GM18508 (cell line): ENCODE measurements around the gene ILK.

ENCODE experiments used
- ATAC-seq: cut with Tn5 transposase; IDR thresholded peaks from one replicate; pipeline ENCODE4 v1.9.1; 2021; ENCODE audit warnings: moderate number of reproducible peaks; ENCODE audit not compliant: insufficient read depth, unreplicated experiment

The ILK gene

DNA sequence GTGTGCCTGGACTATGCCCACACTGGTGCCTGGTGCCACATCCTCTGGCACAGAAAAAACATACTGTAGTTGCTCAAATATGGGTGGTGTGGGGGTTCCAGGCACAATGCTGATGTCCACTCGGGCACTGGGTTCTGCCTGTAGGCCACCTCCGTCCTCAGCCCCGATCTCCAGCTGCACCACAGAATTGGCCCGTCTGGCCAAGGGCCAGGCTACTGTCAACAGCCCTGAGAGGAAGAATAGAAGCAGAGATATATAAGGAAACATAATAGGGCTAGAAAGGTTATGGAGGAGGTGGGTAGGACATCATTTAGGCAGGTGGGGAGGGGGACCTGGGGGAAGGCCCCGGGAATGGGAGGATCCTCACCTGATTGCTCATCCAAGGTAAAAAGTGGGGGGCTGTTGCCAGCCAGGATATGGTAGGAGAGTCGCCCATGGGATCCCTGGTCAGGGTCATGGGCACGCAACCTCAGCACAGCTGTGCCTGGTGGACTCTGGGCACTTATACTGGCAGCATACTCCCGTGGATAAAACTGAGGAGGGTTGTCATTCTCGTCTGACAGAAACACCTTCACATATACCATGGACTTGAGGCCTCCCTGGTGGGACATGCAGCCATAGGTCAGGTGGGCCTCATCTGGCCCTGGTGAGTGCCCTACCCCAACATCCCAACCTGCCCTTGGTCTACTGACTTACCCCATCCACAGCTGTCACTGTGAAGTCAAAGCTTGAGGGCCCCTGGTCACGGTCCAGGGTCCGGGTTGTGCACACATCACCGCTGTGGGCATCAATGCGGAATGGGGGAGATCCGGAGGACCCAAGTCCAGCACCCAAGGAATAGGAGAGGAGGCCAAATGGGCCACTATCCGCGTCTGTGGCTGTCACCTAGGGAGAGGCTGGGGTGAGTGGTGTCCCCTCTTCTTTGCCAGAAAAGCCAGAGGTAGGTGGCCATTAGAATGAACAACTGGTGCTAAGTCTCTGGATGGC lies 30.1 kb downstream of the ILK start:
- no peak for ATAC-seq

GRCh38 chr11:6634534-6634933 lies 31.0 kb downstream of the ILK start:
- no peak for ATAC-seq

DNA sequence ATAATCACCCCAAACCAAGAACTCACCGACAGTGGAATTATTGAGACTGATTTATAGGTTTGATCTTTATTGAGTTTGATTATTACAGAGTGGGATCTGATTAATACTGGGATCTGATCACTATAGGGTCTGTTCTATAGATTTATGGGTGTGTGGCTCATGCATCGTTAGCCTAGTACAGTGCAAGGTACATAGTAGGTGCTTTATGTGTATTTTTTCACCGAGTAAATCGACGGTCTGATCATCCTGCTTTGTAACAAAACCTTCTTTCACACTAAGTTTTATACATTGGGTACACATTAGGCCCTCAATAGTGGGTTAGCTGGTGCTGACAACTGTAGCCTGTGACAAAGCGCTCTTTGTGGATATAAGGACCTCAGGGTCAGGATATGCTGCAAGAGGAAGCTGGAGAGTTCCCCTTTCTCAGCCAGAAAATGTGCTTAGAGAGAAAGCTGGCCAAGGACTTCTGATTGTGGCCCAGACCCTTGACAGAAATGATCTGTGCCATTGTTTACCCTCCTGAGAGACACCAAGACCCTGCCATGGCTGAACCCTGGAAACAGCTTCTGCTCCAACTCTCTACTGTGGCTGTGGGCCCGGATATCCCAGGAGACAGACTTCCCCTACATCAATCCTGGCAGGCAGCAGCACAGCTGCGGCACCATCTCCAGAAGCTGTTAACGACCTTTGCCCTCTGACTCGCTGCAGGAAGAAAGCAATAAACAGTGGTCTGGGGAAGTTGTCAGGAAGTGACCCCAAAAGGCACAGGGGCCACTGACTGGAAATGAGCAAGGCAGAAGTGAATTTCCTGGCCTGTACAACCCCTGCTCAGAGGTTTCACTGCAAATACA lies 31.7 kb downstream of the ILK start:
- ATAC-seq = no peak

DNA sequence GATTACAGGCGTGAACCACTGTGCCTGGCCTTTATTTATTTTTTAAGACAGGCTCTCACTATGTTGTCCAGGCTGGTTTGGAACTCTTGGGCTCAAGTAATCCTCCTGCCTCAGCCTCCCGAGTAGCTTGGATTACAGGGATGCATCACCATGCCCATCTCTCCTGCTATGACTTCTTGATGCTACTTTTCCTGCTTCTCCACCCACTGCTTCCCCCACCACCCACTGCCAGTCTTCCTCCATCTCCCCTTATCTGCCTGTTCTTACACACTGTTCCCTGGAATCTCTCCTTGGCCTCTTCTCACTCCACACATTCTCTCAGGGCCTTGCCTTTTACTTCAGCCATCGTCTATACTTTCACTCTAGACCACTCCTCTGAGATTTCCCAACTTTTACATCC lies 32.9 kb downstream of the ILK start:
- no peak for ATAC-seq

- no peak for ATAC-seq
Observed at GRCh38 chr11:6637871-6638270, 34.3 kb downstream of the ILK start.

- ATAC-seq = no peak
Observed at GRCh38 chr11:6638429-6638828, 34.9 kb downstream of the ILK start.

- no peak for ATAC-seq
Observed at GRCh38 chr11:6640036-6640984, 36.7 kb downstream of the ILK start.

GRCh38 chr11:6640985-6641701 lies 37.6 kb downstream of the ILK start:
- ATAC-seq = no peak

GRCh38 chr11:6642957-6643356 lies 39.4 kb downstream of the ILK start:
- no peak for ATAC-seq

GRCh38 chr11:6646071-6646470 lies 42.5 kb downstream of the ILK start:
- ATAC-seq = no peak

DNA sequence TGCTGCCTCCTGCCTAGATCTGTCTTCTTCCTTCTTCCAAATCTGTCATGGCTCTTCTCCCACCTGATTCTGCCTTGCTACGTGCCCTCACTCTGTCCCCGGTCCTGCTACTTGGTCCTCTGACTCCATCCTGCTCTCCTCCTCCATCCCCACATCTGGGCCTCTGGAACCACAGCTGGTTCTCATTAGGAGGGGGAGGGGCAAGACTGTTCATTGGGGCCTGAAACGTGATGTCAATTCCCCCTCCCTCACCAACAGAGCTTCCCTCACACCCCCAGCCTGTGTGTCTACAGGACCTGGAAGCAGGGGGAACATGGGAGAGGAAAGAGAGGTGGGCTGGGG lies 43.0 kb downstream of the ILK start:
- no peak for ATAC-seq

DNA sequence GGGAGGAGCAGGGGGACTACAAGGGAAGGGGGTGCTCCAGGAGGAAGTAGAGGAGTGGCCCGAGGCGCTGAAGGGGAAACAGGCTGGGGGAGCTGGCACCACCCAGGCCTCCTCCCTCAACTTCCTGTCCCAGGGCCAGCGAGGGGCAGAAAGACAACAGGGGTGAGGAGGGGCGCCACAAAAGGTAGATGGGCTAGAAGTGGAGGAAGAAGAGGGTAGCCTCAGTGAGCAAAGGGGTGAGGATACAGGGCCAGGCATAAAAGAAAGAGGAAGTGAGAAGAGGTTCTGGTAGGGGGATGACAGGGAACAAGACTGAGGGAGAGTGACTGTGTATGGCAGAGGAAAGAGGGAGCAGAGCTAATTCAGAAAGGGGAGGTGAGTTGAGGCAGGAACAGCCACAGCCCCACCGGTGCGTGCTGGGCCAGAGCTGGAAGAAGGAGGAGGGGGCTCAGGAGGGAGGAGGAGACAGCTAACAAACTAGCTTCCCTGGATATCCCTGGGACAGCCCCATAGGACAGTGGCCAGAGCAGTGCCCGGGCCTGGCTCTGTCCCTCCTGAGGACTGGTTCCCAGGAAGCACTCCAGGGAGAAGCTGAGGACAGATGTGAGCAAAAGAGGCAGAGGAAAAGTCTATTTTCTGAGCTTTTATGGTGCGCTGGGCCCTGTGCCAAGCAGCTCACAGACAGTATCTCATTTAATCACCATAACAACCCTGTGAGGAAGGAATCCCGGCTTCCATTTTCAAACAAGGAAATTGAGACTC lies 43.5 kb downstream of the ILK start:
- ATAC-seq = peak; percentile 77

DNA sequence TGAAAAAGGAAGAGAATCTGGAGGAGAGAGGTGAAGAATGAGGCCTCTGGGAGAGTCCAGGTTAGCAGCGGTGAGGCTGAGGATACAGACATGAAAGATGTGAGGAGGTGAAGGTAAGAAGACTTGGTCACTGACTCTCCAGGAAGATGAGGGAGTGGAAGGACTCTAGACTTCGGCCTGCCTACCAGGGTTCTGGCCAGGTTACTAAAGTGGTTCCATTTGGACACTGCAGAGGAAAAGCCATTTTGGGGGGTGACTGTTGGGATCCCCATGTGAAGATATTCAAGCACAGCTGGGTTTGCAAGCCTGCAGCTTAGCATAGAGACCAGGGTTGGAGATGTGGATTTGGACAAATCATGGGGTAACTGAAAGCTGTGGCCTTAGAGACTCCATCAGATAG lies 44.3 kb downstream of the ILK start:
- ATAC-seq = no peak

- no peak for ATAC-seq
Observed at GRCh38 chr11:6648501-6648900, 44.9 kb downstream of the ILK start.

- no peak for ATAC-seq
Observed at GRCh38 chr11:6650104-6650503, 46.5 kb downstream of the ILK start.

DNA sequence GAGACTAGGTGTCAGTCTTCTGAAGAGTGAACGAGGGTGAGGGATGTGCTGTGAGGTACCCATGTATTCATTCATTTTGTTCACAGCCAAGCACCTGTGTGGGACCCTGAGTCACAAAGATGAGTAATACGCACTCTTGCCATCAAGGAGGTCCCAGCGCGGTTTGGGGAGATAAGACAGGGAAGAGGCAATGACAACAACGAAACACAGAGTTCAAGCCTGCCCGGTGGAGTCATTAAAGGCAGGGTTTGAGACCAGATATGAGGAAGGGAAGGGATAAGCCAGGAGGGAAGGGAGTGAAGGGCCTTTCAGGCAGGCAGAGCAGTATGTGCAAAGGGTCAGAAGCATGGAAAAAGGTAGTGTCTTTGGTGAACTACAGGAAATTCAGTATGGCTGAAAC lies 47.4 kb downstream of the ILK start:
- ATAC-seq = no peak

- ATAC-seq = no peak
Observed at GRCh38 chr11:6652182-6652581, 48.6 kb downstream of the ILK start.

DNA sequence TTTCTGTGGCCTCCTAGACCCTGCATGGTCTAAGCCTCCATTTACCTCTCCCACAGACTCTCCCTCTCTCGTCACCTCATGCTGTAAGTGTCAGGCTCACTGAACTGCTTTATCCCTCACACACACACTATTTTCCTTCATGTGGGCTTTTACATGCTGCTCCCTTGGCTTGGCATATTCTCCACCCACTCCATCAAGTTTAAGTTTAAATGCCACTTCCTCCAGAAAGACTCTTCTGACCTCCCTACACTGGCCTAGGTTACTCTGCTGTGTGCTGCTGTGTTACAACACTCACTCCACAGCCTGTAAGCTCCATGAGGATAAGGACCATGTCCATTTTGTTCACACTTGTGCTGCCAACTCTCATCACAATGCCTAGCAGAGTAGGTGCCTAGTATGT lies 49.5 kb downstream of the ILK start:
- no peak for ATAC-seq

DNA sequence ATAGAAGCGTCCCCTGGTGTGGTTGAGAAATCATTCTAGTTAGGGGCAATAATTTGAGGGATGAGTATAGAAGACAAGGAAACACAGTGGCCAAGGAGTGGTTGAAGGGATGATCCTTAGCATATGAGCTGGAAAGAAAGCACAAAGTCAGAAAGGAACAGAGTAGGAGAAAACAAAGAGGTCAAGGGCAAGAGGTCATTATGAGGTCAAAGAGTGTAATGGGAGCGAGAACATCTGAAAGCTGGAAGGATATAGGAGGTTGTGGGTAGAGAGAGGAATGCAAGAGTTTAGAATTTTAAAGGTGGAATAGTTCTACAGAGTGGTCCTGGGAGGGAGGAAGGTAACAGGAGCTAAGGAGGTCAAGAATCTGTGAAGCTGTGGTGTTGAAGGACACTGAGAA lies 50.1 kb downstream of the ILK start:
- ATAC-seq = no peak
